Naive B cell (primary cell): Measurements from ENCODE around the gene BPIFB3. TPM values are rescaled to one million over a fixed set of nuclear protein-coding genes. Genes with fewer than 3 reads are reported as not detected.
"Not testable (repeated sequence)": the region's sequence is repeated elsewhere in the genome, so short reads cannot be mapped to it uniquely, and the experiment has no call there.

Experiments
- ATAC-seq, 2 donors: fragments of 150-1000 bp; cut with Tn5 transposase; 2 replicates each; pipeline ENCODE4 v1.10.0; 2021; ENCODE audit warnings: low read depth in 2 of 2, mild to moderate bottlenecking in 2 of 2, moderate library complexity in 2 of 2
- DNase-seq: peaks from one replicate; pipeline ENCODE4 v3.0.0; 2022
- H3K27ac Mint-ChIP-seq, 6 donors: one replicate each; pipeline ENCODE4 v1.8.0; 2020 to 2022; ENCODE audit warnings: mild to moderate bottlenecking in 6 of 6, mixed read lengths in 6 of 6, moderate library complexity in 5 of 6, inconsistent platforms in 2 of 6
- H3K27me3 Mint-ChIP-seq, 3 donors: one replicate each; pipeline ENCODE4 v1.8.0; 2021 to 2022; ENCODE audit warnings: mixed read lengths in 3 of 3, mild to moderate bottlenecking in 1 of 3
- H3K36me3 Mint-ChIP-seq, 2 donors: one replicate each; pipeline ENCODE4 v1.8.0; 2020 to 2022; ENCODE audit warnings: mixed read lengths in 2 of 2, inconsistent platforms in 1 of 2, mild to moderate bottlenecking in 1 of 2
- H3K4me1 Mint-ChIP-seq, 3 donors: one replicate each; pipeline ENCODE4 v1.8.0; 2020 to 2022; ENCODE audit warnings: mixed read lengths in 3 of 3, inconsistent platforms in 1 of 3, mild to moderate bottlenecking in 1 of 3, moderate library complexity in 1 of 3
- H3K4me3 Mint-ChIP-seq, 8 donors: one replicate each; pipeline ENCODE4 v1.8.0; 2020 to 2022; ENCODE audit warnings: mild to moderate bottlenecking in 8 of 8, mixed read lengths in 8 of 8, moderate library complexity in 8 of 8, inconsistent platforms in 2 of 8
- H3K9me3 Mint-ChIP-seq, 7 donors: one replicate each; pipeline ENCODE4 v1.8.0; 2020 to 2022; ENCODE audit warnings: mixed read lengths in 7 of 7, mild to moderate bottlenecking in 5 of 7, inconsistent platforms in 2 of 7, moderate library complexity in 1 of 7
- polyA plus RNA-seq, 6 donors: library from polyadenylated mRNA; unstranded; fragments of 300-500 nt; fragmentation: Illumina TruSeq; gene quantifications; one replicate each; pipeline ENCODE4 v1.2.3, GENCODE V29; 2021; ENCODE audit warnings: low read depth in 6 of 6

The BPIFB3 gene
- polyA plus RNA-seq, 6 donors from 2014 or later: not detected

GRCh38 chr20:33043731-33044181 lies 9.9 kb upstream of the BPIFB3 start:
- peaks cover 3 to 15% (median 5%) of the 10 kb centered on the region in 3 donors for H3K27me3 Mint-ChIP-seq
- H3K9me3 Mint-ChIP-seq: peaks cover 13 to 36% (median 24%) of the 10 kb centered on the region in 7 donors
- H3K4me1 Mint-ChIP-seq: no peaks in the 10 kb centered on the region

GRCh38 chr20:33045129-33045721 lies 8.5 kb upstream of the BPIFB3 start:
- H3K27me3 Mint-ChIP-seq, H3K4me3 Mint-ChIP-seq, H3K4me1 Mint-ChIP-seq, DNase-seq, H3K27ac Mint-ChIP-seq, ATAC-seq: not testable (repeated sequence)
- peaks cover 13 to 36% (median 24%) of the 10 kb centered on the region in 7 donors for H3K9me3 Mint-ChIP-seq
- peaks cover 4 to 16% of the 10 kb centered on the region in 2 donors for H3K36me3 Mint-ChIP-seq

More at GRCh38 chr20:33043731-33044181, 9.9 kb upstream of the BPIFB3 start:
- Mint-ChIP-seq H3K36me3 (peaks cover 4 to 16% of the 10 kb centered on the region in 2 donors), H3K27ac (no peak overlapping the region), H3K4me3 (peak overlapping the region in 1 of 8 donors; percentile 16)
- no peak for DNase-seq
- no peak for ATAC-seq

- Mint-ChIP-seq H3K36me3 (peaks cover 4 to 16% of the 10 kb centered on the region in 2 donors), H3K4me1 (no peaks in the 10 kb centered on the region), H3K27ac (no peak overlapping the region), H3K9me3 (peaks cover 13 to 36% (median 24%) of the 10 kb centered on the region in 7 donors), H3K4me3 (no peak overlapping the region), H3K27me3 (no peaks in the 10 kb centered on the region)
- no peak for ATAC-seq
- no peak for DNase-seq
Observed at GRCh38 chr20:33046412-33046811, 7.3 kb upstream of the BPIFB3 start.

GRCh38 chr20:33051333-33051732 lies 2.4 kb upstream of the BPIFB3 start:
- Mint-ChIP-seq H3K36me3 (no peaks in the 10 kb centered on the region), H3K9me3 (peaks cover 0 to 13% (median 4%) of the 10 kb centered on the region in 7 donors), H3K4me1 (no peaks in the 10 kb centered on the region), H3K27me3 (no peaks in the 10 kb centered on the region), H3K4me3 (no peak overlapping the region), H3K27ac (peak overlapping the region in 2 of 6 donors; percentile 42 to 63)
- DNase-seq (no peak), ATAC-seq (no peak)

GRCh38 chr20:33054381-33054780 lies 678 bp downstream of the BPIFB3 start:
- no peak for ATAC-seq
- Mint-ChIP-seq H3K27me3 (peaks cover 0 to 14% (median 4%) of the 10 kb centered on the region in 3 donors), H3K27ac (no peak overlapping the region), H3K36me3 (no peaks in the 10 kb centered on the region), H3K9me3 (no peaks in the 10 kb centered on the region), H3K4me1 (no peaks in the 10 kb centered on the region), H3K4me3 (peak overlapping the region in 1 of 8 donors; percentile 53)
- no peak for DNase-seq

DNA sequence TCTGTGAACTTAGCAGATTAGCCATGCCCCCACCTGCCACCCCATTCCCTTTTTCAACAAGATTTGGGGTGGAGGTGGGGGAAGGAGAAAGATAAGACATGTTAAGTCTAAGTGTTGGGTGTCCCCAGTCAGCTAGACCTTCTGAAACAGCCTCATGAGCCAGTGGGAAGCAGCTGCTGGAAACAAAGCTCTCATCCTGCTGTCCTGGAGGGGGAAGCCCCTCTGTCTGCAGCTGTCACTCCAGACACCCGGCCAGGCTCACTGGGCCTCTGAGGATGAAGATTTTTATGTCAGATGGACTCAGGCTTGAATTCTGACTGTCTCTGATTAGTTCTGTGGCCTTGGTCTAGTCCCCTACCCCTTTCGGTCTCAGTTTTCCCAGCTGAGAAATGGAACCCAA lies 1.1 kb downstream of the BPIFB3 start:
- Mint-ChIP-seq H3K27ac (no peak overlapping the region), H3K9me3 (no peaks in the 10 kb centered on the region), H3K27me3 (peaks cover 0 to 14% (median 4%) of the 10 kb centered on the region in 3 donors), H3K4me3 (no peak overlapping the region), H3K36me3 (no peaks in the 10 kb centered on the region), H3K4me1 (no peaks in the 10 kb centered on the region)
- DNase-seq (no peak), ATAC-seq (no peak)

- DNase-seq: no peak
- H3K27ac Mint-ChIP-seq: peak overlapping the region in 1 of 6 donors; percentile 77
- no peaks in the 10 kb centered on the region for H3K9me3 Mint-ChIP-seq
- H3K4me1 Mint-ChIP-seq: no peaks in the 10 kb centered on the region
- H3K4me3 Mint-ChIP-seq: no peak overlapping the region
- H3K36me3 Mint-ChIP-seq: no peaks in the 10 kb centered on the region
- no peak for ATAC-seq
- peaks cover 0 to 14% (median 10%) of the 10 kb centered on the region in 3 donors for H3K27me3 Mint-ChIP-seq
Observed at GRCh38 chr20:33059136-33059535, 5.4 kb downstream of the BPIFB3 start.

DNA sequence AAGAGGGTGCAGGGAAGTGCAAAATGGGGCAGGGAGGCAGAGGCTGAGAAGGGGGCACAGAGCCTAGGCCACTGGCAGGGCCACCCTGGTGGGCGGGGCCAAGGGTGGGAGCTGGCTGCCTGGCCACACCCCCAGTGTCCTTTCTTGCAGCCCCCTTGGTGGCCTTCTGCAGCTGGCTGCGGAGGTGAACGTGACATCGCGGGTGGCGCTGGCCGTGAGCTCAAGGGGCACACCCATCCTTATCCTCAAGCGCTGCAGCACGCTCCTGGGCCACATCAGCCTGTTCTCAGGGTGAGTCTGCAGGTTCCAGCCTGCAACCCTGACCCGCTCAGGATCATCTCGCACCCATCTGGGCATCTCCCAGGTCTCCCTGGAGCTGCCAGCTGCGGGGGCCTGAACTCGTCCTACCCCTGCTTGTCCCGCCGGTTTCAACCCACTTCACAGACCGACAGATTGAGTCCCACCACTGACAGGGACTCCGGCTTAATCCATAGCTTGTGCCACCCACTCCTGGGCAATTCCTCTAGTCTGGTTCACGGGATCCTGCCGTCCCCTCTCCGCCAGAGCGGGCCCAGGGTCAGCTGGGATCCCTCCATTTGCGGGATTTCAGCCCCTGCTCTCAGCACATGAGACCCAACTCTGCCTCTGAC lies 6.2 kb downstream of the BPIFB3 start:
- Mint-ChIP-seq H3K36me3 (no peaks in the 10 kb centered on the region), H3K9me3 (no peaks in the 10 kb centered on the region), H3K27ac (peak overlapping the region in 2 of 6 donors; percentile 42 to 72), H3K4me3 (no peak overlapping the region), H3K27me3 (peaks cover 0 to 14% (median 10%) of the 10 kb centered on the region in 3 donors), H3K4me1 (no peaks in the 10 kb centered on the region)
- no peak for DNase-seq
- ATAC-seq: no peak

GRCh38 chr20:33061658-33062028 lies 7.9 kb downstream of the BPIFB3 start:
- Mint-ChIP-seq H3K4me3 (no peak overlapping the region), H3K4me1 (no peaks in the 10 kb centered on the region), H3K27ac (peak overlapping the region in 1 of 6 donors; percentile 39), H3K27me3 (peaks cover 3 to 14% (median 10%) of the 10 kb centered on the region in 3 donors), H3K36me3 (no peaks in the 10 kb centered on the region), H3K9me3 (no peaks in the 10 kb centered on the region)
- no peak for ATAC-seq
- no peak for DNase-seq

DNA sequence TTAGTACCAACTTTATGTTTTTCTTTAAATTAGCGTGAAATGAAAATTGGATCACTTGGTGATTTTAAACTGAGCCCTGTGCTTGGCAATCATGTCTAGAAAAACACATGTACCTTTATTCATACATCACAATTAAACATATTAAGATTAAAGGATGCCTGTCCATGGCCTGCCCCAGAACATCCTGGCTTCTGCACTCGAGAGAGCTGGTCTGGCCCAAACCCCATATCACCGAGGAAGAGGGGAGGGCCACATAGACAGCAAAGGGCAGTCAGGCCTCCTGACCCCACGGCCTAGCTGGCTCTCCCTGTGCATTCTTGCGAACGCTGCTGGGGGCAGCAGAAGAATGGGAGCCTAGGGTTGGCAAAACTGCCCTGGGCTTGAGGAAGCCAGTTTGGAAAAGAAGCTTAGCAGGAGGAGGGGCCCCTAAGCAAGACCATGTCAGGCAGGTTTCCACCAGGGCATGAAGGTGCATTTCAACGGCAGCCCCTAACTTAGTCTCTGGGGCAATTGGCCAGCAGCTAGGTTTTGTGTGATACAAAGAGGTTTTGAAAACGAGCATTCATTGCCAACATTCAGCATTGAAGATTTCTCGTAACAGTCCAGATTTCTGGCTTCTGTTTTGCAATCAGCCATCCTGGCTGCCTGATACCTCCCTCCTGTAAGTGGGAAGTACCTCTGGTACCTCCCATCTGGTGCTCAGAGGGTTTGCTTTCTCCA lies 8.6 kb downstream of the BPIFB3 start:
- Mint-ChIP-seq H3K27me3 (peaks cover 3 to 14% (median 10%) of the 10 kb centered on the region in 3 donors), H3K4me1 (no peaks in the 10 kb centered on the region), H3K27ac (peak overlapping the region in 2 of 6 donors; percentile 39 to 69), H3K9me3 (no peaks in the 10 kb centered on the region), H3K36me3 (no peaks in the 10 kb centered on the region), H3K4me3 (no peak overlapping the region)
- ATAC-seq (no peak), DNase-seq (no peak)

DNA sequence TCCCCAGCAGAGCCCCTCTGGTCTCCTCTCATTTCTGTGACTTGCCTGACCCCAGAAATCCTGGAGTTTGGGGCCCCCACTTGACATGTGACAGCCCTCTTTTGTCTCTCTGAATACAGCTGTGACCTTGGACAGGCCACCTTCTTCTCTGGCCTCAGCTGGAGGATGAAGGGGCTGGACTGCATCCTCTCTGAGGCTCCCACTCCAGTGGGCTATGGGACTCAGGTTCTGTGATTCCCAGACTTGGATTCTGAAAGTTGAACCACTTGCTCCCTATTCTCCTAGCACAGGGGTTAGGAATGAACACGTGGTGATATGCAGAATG lies 9.1 kb downstream of the BPIFB3 start:
- no peak for ATAC-seq
- Mint-ChIP-seq H3K36me3 (no peaks in the 10 kb centered on the region), H3K4me1 (no peaks in the 10 kb centered on the region), H3K9me3 (no peaks in the 10 kb centered on the region), H3K27ac (peak overlapping the region in 1 of 6 donors; percentile 69), H3K4me3 (no peak overlapping the region), H3K27me3 (peaks cover 3 to 12% (median 8%) of the 10 kb centered on the region in 3 donors)
- DNase-seq: no peak

- Mint-ChIP-seq H3K36me3 (no peaks in the 10 kb centered on the region), H3K27ac (no peak overlapping the region), H3K9me3 (no peaks in the 10 kb centered on the region), H3K4me1 (no peaks in the 10 kb centered on the region), H3K4me3 (no peak overlapping the region), H3K27me3 (peaks cover 3 to 7% (median 6%) of the 10 kb centered on the region in 3 donors)
- no peak for DNase-seq
- ATAC-seq: no peak
Observed at GRCh38 chr20:33063271-33063670, 9.6 kb downstream of the BPIFB3 start.

DNA sequence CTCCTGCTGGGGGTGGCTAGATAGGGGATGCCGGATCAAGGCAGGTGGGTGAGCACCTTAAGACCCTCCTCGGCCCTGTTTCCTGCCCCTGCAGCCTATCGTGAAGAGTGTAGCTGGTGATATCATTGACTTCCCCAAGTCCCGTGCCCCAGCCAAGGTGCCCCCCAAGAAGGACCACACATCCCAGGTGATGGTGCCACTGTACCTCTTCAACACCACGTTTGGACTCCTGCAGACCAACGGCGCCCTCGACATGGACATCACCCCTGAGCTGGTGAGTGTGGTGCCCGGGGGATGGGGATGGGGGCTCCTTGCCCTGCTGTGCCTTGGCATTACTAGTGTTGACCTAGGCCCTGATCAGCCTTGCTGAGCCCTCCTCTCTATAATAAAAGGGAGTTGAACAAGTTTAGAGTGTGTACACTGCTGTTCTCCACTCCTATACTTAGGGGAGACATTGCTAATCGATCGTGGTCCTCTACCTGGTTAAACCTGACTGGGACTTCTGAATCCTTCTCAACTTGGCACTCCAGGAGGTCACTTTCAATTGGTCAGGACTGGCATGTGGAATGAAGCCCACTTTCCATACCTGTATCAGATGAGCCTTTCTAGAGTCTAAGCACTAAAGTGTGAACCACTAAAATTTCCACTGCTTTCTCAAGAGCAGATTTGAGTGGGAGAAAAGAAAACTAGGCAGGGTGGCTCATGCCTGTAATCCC lies 11.0 kb downstream of the BPIFB3 start:
- Mint-ChIP-seq H3K9me3 (no peaks in the 10 kb centered on the region), H3K4me1 (no peaks in the 10 kb centered on the region), H3K27ac (no peak overlapping the region), H3K27me3 (peaks cover 3 to 8% (median 6%) of the 10 kb centered on the region in 3 donors), H3K36me3 (no peaks in the 10 kb centered on the region), H3K4me3 (no peak overlapping the region)
- ATAC-seq (no peak), DNase-seq (no peak)
